ENCODE results near the gene PTPRM. TPM values are rescaled to one million over a fixed set of nuclear protein-coding genes. Genes with fewer than 3 reads are reported as not detected.
A peak's percentile ranks its signal among the peaks of the same experiment; 100 is the strongest.

The PTPRM gene
- polyA plus RNA-seq, 2 of the 4 experiments (the other 2 are of a cell fraction) = 44.5 to 199 TPM

- TF ChIP-seq CHD2 (IDR thresholded peaks at IDR 0.05; ENCODE audit: low read length, partially characterized antibody) (no peak), RNF2 (IDR thresholded peaks at IDR 0.05; ENCODE audit: borderline replicate concordance, low read depth) (no peak)
These were observed 351.6 kb downstream of the PTPRM start (continued) for GRCh38 chr18:7918701-7919100.

- Histone ChIP-seq H3K4me2 (peak overlapping the region; percentile 77), H3K9me3 (peaks cover 3% of the 10 kb centered on the region; the same call in 1 of the 3 replicates), H3K4me1 (peaks cover 79% of the 10 kb centered on the region), H3K4me3 (no peak overlapping the region), H3K27ac (peak overlapping the region; percentile 64 to 97; a peak in 5 of 6 replicates)
- ChIA-PET POLR2A (interaction anchor here (1.4 to 2.7 kb wide), 2 partner anchors 17 to 41 kb away, joined by 3 to 8 read pairs; no protein-coding TSS in a partner anchor), CTCF (no interaction called here)
- FAIRE-seq = no peak
- ATAC-seq = peak in 1 of 2 experiments; percentile 53; a peak in 3 of 6 replicates
- DNase-seq (ENCODE audit: low read depth in 1 of 2, low spot score in 1 of 2) = peak in 1 of 2 experiments; percentile 60
- WGBS (ENCODE audit: missing lambda C conversion rate) = 6% methylated on average over 2 of the region's 2 CpGs
- TF ChIP-seq JUNB (IDR thresholded peaks at IDR 0.05) (peak; percentile 75), EP300 (IDR thresholded peaks at IDR 0.05) (peak; percentile 72 to 86; a peak in 4 of 5 replicates), HMGXB4 (CRISPR knock-in tag; IDR thresholded peaks at IDR 0.05; ENCODE audit: borderline replicate concordance) (no peak), KDM1A (IDR thresholded peaks at IDR 0.05; ENCODE audit: low read depth) (no peak), FOSL2 (IDR thresholded peaks at IDR 0.05) (peak; percentile 48; the same call in 1 of the 2 replicates), FOSL2 (CRISPR knock-in tag; IDR thresholded peaks at IDR 0.05) (peak; percentile 80), CEBPB (IDR thresholded peaks at IDR 0.05) (peak in 1 of 2 experiments; percentile 56; a peak in 1 of 4 replicates), RAD21 (conservative IDR thresholded peaks at IDR 0.05 in 1 of 2, IDR thresholded peaks at IDR 0.05 in 1 of 2) (peak in 1 of 2 experiments; percentile 10; a peak in 2 of 5 replicates), GATA3 (IDR thresholded peaks at IDR 0.05; ENCODE audit: borderline replicate concordance) (peak; percentile 96), JUN (IDR thresholded peaks at IDR 0.05) (peak in 1 of 2 experiments; percentile 67; a peak in 2 of 5 replicates), E2F6 (IDR thresholded peaks at IDR 0.05; ENCODE audit: borderline replicate concordance, low read depth) (no peak)
These were observed 352.4 kb downstream of the PTPRM start for GRCh38 chr18:7919565-7919964.

GRCh38 chr18:7921938-7922587 lies 354.9 kb downstream of the PTPRM start:
- ChIA-PET POLR2A (interaction anchor here (2.7 kb wide), 1 partner anchor 20 kb away, joined by 8 read pairs; no protein-coding TSS in a partner anchor), CTCF (interaction anchor here (0.6 to 0.7 kb wide), 2 partner anchors 48 to 231 kb away, joined by 3 to 5 read pairs; no protein-coding TSS in a partner anchor)
- ATAC-seq = peak; percentile 75 to 76
- peaks cover 81% of the 10 kb centered on the region for H3K4me1 ChIP-seq
- peak overlapping the region; percentile 77 for H3K4me2 ChIP-seq
- H3K9me3 ChIP-seq = peaks cover 3% of the 10 kb centered on the region; the same call in 1 of the 3 replicates
- peak; percentile 26 to 86 for DNase-seq (ENCODE audit: low read depth in 1 of 2, low spot score in 1 of 2)
- 0% methylated on average over 3 of the region's 3 CpGs for WGBS (ENCODE audit: missing lambda C conversion rate)
- H3K4me3 ChIP-seq = peak overlapping the region; percentile 15; the same call in 1 of the 3 replicates
- no peak for FAIRE-seq
- peak overlapping the region; percentile 97 to 98 for H3K27ac ChIP-seq
- TF ChIP-seq HEYL (CRISPR knock-in tag; IDR thresholded peaks at IDR 0.05) (no peak), MAX (IDR thresholded peaks at IDR 0.05) (peak; percentile 68; the same call in 1 of the 2 replicates), NFE2L2 (conservative IDR thresholded peaks at IDR 0.05; ENCODE audit: low read length) (no peak), MAZ (IDR thresholded peaks at IDR 0.05; ENCODE audit: borderline replicate concordance, low read depth, low read length) (no peak), E2F6 (IDR thresholded peaks at IDR 0.05; ENCODE audit: borderline replicate concordance, low read depth) (no peak), CBX2 (IDR thresholded peaks at IDR 0.05; ENCODE audit: borderline replicate concordance, low read depth) (no peak), MYC (IDR thresholded peaks at IDR 0.05; ENCODE audit: borderline replicate concordance, low read length) (no peak), USF2 (IDR thresholded peaks at IDR 0.05) (no peak), ZSCAN20 (CRISPR knock-in tag; IDR thresholded peaks at IDR 0.05) (no peak), ZNF302 (CRISPR knock-in tag; IDR thresholded peaks at IDR 0.05) (no peak), ELK1 (IDR thresholded peaks at IDR 0.05; ENCODE audit: low read depth, low read length) (no peak), BHLHE40 (IDR thresholded peaks at IDR 0.05; ENCODE audit: low read depth, low read length) (no peak), CHD2 (IDR thresholded peaks at IDR 0.05; ENCODE audit: low read length, partially characterized antibody) (no peak), EP300 (IDR thresholded peaks at IDR 0.05) (peak; percentile 93 to 94), CEBPB (IDR thresholded peaks at IDR 0.05) (peak; percentile 80 to 92), BCL3 (IDR thresholded peaks at IDR 0.05) (peak; percentile 88; the same call in 2 of the 3 replicates), MAFK (IDR thresholded peaks at IDR 0.05; ENCODE audit: partially characterized antibody) (peak; percentile 4), HDAC2 (IDR thresholded peaks at IDR 0.05) (no peak)
